Measurements from ENCODE around the gene CCDC77. TPM values are rescaled to one million over a fixed set of nuclear protein-coding genes. Genes with fewer than 3 reads are reported as not detected.

Gene CCDC77
- total RNA-seq, 4 donors from 2014 or later: 2.4 to 6.7 (median 2.9) TPM

DNA sequence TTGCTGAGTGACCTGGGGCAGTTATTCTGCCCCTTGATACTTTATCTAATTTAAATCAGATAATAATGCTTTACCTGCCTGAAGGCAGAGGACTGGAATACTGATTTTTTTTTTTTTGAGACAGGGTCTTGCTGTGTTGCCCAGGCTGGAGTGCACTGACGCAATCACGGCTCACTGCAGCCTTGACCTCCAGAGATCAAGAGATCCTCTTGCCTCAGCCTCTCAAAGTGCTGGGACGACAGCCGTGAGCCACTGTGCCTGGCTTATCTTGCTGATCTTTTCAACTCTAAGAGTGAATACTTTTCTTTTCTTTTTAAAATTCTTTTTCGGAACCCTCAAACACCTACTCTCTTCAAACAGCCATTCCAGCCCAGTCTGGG lies 57.6 kb downstream of the CCDC77 start:
- H3K27me3 ChIP-seq: peaks cover 42% of the 10 kb centered on the region
- in situ Hi-C loops (cut with MboI; ENCODE audit: low pct_ligation_motif_present in 1 of 4, low pct_unique_long_range_greater_than_20kb in 1 of 4, low sequenced_read_pairs in 3 of 4) (loop anchor here in 1 of 4 donors (5.0 kb wide), 1 partner anchor 83 kb away; no protein-coding TSS in a partner anchor), intact Hi-C loops (cut with DNase I; ENCODE audit: low total_unique reads) (no loop called here)
- H3K4me1 ChIP-seq: peaks cover 2 to 36% (median 19%) of the 10 kb centered on the region in 4 donors
- peak overlapping the region; percentile 59 to 83 (median 78) for H3K27ac ChIP-seq
- no peaks in the 10 kb centered on the region for H3K36me3 ChIP-seq
- H3K9me3 ChIP-seq: no peaks in the 10 kb centered on the region
- TF ChIP-seq, protein P1, sequence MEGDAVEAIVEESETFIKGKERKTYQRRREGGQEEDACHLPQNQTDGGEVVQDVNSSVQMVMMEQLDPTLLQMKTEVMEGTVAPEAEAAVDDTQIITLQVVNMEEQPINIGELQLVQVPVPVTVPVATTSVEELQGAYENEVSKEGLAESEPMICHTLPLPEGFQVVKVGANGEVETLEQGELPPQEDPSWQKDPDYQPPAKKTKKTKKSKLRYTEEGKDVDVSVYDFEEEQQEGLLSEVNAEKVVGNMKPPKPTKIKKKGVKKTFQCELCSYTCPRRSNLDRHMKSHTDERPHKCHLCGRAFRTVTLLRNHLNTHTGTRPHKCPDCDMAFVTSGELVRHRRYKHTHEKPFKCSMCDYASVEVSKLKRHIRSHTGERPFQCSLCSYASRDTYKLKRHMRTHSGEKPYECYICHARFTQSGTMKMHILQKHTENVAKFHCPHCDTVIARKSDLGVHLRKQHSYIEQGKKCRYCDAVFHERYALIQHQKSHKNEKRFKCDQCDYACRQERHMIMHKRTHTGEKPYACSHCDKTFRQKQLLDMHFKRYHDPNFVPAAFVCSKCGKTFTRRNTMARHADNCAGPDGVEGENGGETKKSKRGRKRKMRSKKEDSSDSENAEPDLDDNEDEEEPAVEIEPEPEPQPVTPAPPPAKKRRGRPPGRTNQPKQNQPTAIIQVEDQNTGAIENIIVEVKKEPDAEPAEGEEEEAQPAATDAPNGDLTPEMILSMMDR (IDR thresholded peaks at IDR 0.05): no peak
- TF ChIP-seq POLR2AphosphoS5 (IDR thresholded peaks at IDR 0.05) (no peak), EP300 (IDR thresholded peaks at IDR 0.05; ENCODE audit: low read depth) (no peak), POLR2A (IDR thresholded peaks at IDR 0.05) (no peak)
- DNase-seq: no peak
- 68 to 76% methylated on average over 4 to 5 of the region's 5 CpGs for WGBS, 2 donors (ENCODE audit: low coverage in 1 of 2)
- H3K4me3 ChIP-seq: peak overlapping the region in 2 of 4 donors; percentile 62 to 70

DNA sequence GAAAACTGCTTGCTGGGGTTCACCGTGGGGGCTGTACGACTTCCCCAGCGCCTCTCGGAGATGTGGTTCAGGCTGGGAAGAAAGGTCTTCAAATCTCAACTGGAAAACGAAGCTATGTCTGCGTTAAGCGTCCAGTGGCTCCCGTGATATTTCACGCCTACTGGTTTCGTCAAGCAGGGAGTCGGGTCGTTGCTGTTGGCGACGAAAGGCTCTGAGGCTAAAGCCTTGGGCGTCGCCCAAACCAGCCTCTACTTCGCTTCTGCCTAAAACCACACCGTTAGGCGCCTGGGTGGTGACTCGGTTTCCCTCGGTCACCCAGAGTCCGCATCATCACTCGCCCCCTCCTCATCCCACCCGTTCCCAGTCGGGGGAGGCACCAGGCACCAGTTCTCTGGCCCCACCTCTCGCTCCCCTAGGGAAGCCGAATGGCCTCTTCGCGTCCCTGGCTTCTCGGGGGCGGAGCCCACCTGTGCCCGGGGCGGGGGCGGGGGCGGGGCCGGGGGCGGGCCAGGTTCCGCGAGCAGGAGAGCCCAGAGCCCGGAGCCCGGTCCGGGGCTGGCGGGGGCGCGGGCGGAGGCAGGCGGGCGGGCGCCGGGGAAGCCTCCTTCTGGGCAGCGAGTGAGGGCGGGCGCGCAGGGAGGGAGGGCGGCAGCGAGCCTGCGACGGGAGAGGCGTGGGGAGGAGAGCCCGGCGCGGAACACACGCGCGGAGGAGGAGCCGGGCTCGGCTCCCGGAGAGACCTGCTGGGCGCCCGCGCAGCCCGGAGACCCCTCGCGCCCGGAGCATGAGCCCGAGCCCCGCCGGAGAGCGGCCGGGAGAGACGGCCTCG lies 58.2 kb downstream of the CCDC77 start, which contains the start of gene B4GALNT3:
Gene B4GALNT3, plus strand, starts transcription at position 510 of the 829 bp plus-strand sequence. CDS start 438 bp downstream, outside the sequence.
- H3K4me3 ChIP-seq: peak within 1 kb of the TSS; percentile 50 to 74 (median 66)
- 5 to 68% methylated on average over 4 to 63 of the region's 82 CpGs for WGBS, 2 donors (ENCODE audit: low coverage in 1 of 2)
- intact Hi-C loops (cut with DNase I; ENCODE audit: low total_unique reads): no loop called here
- no peaks in the 10 kb centered on the region for H3K36me3 ChIP-seq
- peak within 1 kb of the TSS; percentile 59 to 83 (median 78) for H3K27ac ChIP-seq
- TF ChIP-seq POLR2A (IDR thresholded peaks at IDR 0.05) (peak; percentile 64), POLR2AphosphoS5 (IDR thresholded peaks at IDR 0.05) (peak in 2 of 3 donors; percentile 57 to 64), EP300 (IDR thresholded peaks at IDR 0.05; ENCODE audit: low read depth) (no peak)
- TF ChIP-seq, protein P1 (IDR thresholded peaks at IDR 0.05): no peak
- H3K4me1 ChIP-seq: peaks cover 2 to 36% (median 19%) of the 10 kb centered on the region in 4 donors
- in situ Hi-C loops (cut with MboI; ENCODE audit: low pct_ligation_motif_present in 1 of 4, low pct_unique_long_range_greater_than_20kb in 1 of 4, low sequenced_read_pairs in 3 of 4): loop anchor here in 2 of 4 donors (5.0 to 10.0 kb wide), 2 partner anchors 75 to 83 kb away; no protein-coding TSS in a partner anchor
- peaks cover 42% of the 10 kb centered on the region for H3K27me3 ChIP-seq
- H3K9me3 ChIP-seq: no peaks in the 10 kb centered on the region
- peak; percentile 70 for DNase-seq

DNA sequence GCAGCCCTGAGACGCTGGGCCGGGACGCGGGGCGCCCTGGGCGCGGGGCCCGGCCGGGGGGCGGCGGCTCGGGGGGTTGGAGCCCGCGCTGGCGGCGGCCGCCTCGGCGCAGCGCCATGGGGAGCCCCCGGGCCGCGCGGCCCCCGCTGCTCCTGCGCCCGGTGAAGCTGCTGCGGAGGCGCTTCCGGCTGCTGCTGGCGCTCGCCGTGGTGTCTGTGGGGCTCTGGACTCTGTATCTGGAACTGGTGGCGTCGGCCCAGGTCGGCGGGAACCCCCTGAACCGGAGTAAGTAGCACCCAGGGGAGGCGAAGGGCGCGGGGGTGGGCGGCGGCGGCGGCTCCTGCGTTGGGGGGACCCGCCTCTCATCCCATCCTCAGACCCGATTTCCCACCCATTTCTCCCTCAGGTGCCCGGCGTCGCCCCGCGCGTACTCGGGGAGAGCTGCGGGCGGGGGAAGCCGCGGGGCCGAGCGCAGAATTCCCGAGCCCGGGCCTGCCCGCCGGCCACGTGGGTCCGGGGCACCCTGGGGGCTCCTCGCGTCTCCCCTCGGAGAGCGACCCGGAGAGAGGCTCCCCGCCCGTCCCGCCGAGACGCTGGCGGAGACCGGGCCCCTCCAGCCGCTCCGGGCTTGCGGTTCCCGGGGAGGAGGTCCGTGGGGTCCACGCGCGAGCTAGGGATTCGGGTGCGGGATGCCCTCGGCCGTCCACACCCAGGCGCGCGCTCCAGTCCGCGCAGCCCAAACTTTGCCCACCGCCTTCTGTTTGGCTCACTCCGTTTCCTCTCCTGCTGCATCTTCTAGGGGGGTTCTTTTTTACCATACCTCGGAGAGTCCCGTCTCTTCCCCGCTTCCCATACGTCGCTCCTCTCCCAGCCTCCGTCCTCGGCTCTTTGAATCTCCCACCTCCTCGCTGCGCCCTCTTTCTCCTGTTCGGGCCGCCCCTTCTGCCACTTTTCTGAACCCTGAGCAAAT lies 59.1 kb downstream of the CCDC77 start:
- H3K4me1 ChIP-seq: peaks cover 2 to 39% (median 19%) of the 10 kb centered on the region in 4 donors
- no peaks in the 10 kb centered on the region for H3K9me3 ChIP-seq
- H3K36me3 ChIP-seq: no peaks in the 10 kb centered on the region
- H3K27me3 ChIP-seq: peaks cover 42% of the 10 kb centered on the region
- H3K27ac ChIP-seq: peak overlapping the region; percentile 59 to 83 (median 78)
- no peak for TF ChIP-seq POLR2AphosphoS5 (IDR thresholded peaks at IDR 0.05)
- TF ChIP-seq EP300 (IDR thresholded peaks at IDR 0.05; ENCODE audit: low read depth): no peak
- no peak for TF ChIP-seq POLR2A (IDR thresholded peaks at IDR 0.05)
- TF ChIP-seq, protein P1 (IDR thresholded peaks at IDR 0.05): no peak
- H3K4me3 ChIP-seq: peak overlapping the region; percentile 50 to 74 (median 66)
- DNase-seq: peak; percentile 39
- 4 to 23% methylated on average over 10 to 23 of the region's 109 CpGs for WGBS, 2 donors (ENCODE audit: low coverage in 1 of 2)
- in situ Hi-C loops (cut with MboI; ENCODE audit: low pct_ligation_motif_present in 1 of 4, low pct_unique_long_range_greater_than_20kb in 1 of 4, low sequenced_read_pairs in 3 of 4): loop anchor here in 1 of 4 donors (10.0 kb wide), 1 partner anchor 74 kb away; no protein-coding TSS in a partner anchor
- intact Hi-C loops (cut with DNase I; ENCODE audit: low total_unique reads): no loop called here
